ENCODE data around the gene CHRNB2.

GRCh38 chr1:154553056-154554030 lies 14.2 kb upstream of the CHRNB2 start:
- TF ChIP-seq EP300 (IDR thresholded peaks at IDR 0.05), result no peak
- TF ChIP-seq, protein P1, sequence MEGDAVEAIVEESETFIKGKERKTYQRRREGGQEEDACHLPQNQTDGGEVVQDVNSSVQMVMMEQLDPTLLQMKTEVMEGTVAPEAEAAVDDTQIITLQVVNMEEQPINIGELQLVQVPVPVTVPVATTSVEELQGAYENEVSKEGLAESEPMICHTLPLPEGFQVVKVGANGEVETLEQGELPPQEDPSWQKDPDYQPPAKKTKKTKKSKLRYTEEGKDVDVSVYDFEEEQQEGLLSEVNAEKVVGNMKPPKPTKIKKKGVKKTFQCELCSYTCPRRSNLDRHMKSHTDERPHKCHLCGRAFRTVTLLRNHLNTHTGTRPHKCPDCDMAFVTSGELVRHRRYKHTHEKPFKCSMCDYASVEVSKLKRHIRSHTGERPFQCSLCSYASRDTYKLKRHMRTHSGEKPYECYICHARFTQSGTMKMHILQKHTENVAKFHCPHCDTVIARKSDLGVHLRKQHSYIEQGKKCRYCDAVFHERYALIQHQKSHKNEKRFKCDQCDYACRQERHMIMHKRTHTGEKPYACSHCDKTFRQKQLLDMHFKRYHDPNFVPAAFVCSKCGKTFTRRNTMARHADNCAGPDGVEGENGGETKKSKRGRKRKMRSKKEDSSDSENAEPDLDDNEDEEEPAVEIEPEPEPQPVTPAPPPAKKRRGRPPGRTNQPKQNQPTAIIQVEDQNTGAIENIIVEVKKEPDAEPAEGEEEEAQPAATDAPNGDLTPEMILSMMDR (IDR thresholded peaks at IDR 0.05), result no peak

All from esophagus muscularis mucosa (tissue), 3 donors.